ENCODE results near the gene ILDR1.

The ILDR1 gene

GRCh38 chr3:121963608-121964007, 58.4 kb downstream of the ILDR1 start:
- Histone ChIP-seq H3K4me1 (ENCODE audit: insufficient read depth, insufficient read length) (no peaks in the 10 kb centered on the region), H3K27me3 (ENCODE audit: insufficient read depth, insufficient read length) (no peaks in the 10 kb centered on the region), H3K9me3 (ENCODE audit: insufficient read depth, low read length) (no peaks in the 10 kb centered on the region), H3K4me3 (ENCODE audit: insufficient read length, low read depth) (no peak overlapping the region), H3K9ac (ENCODE audit: insufficient read length, low read depth) (no peak overlapping the region), H3K36me3 (ENCODE audit: insufficient read depth, insufficient read length, low read length) (no peaks in the 10 kb centered on the region)
- no peak for TF ChIP-seq ZNF274 (IDR thresholded peaks at IDR 0.05; ENCODE audit: low read depth, low read length)
- TF ChIP-seq YY1 (IDR thresholded peaks at IDR 0.05; ENCODE audit: insufficient read depth, insufficient read length), result no peak
- no peak for TF ChIP-seq SUZ12 (IDR thresholded peaks at IDR 0.05; ENCODE audit: extremely low read depth, insufficient read depth, insufficient read length)
- no peak for DNase-seq (ENCODE audit: low read depth, low spot score)

GRCh38 chr3:121962443-121962842, 59.6 kb downstream of the ILDR1 start:
- no peaks in the 10 kb centered on the region for H3K9me3 ChIP-seq (ENCODE audit: insufficient read depth, low read length)
- H3K4me1 ChIP-seq (ENCODE audit: insufficient read depth, insufficient read length), result no peaks in the 10 kb centered on the region
- no peaks in the 10 kb centered on the region for H3K36me3 ChIP-seq (ENCODE audit: insufficient read depth, insufficient read length, low read length)
- no peak overlapping the region for H3K9ac ChIP-seq (ENCODE audit: insufficient read length, low read depth)
- no peaks in the 10 kb centered on the region for H3K27me3 ChIP-seq (ENCODE audit: insufficient read depth, insufficient read length)
- no peak for DNase-seq (ENCODE audit: low read depth, low spot score)
- H3K4me3 ChIP-seq (ENCODE audit: insufficient read length, low read depth), result no peak overlapping the region
- TF ChIP-seq SUZ12 (IDR thresholded peaks at IDR 0.05; ENCODE audit: extremely low read depth, insufficient read depth, insufficient read length) (no peak), ZNF274 (IDR thresholded peaks at IDR 0.05; ENCODE audit: low read depth, low read length) (no peak), YY1 (IDR thresholded peaks at IDR 0.05; ENCODE audit: insufficient read depth, insufficient read length) (no peak)

GRCh38 chr3:121961283-121961682, 60.8 kb downstream of the ILDR1 start:
- Histone ChIP-seq H3K4me3 (ENCODE audit: insufficient read length, low read depth) (no peak overlapping the region), H3K4me1 (ENCODE audit: insufficient read depth, insufficient read length) (no peaks in the 10 kb centered on the region), H3K9me3 (ENCODE audit: insufficient read depth, low read length) (no peaks in the 10 kb centered on the region), H3K27me3 (ENCODE audit: insufficient read depth, insufficient read length) (no peaks in the 10 kb centered on the region), H3K36me3 (ENCODE audit: insufficient read depth, insufficient read length, low read length) (no peaks in the 10 kb centered on the region), H3K9ac (ENCODE audit: insufficient read length, low read depth) (no peak overlapping the region)
- DNase-seq (ENCODE audit: low read depth, low spot score), result no peak
- TF ChIP-seq SUZ12 (IDR thresholded peaks at IDR 0.05; ENCODE audit: extremely low read depth, insufficient read depth, insufficient read length), result no peak
- no peak for TF ChIP-seq ZNF274 (IDR thresholded peaks at IDR 0.05; ENCODE audit: low read depth, low read length)
- TF ChIP-seq YY1 (IDR thresholded peaks at IDR 0.05; ENCODE audit: insufficient read depth, insufficient read length), result no peak

DNA sequence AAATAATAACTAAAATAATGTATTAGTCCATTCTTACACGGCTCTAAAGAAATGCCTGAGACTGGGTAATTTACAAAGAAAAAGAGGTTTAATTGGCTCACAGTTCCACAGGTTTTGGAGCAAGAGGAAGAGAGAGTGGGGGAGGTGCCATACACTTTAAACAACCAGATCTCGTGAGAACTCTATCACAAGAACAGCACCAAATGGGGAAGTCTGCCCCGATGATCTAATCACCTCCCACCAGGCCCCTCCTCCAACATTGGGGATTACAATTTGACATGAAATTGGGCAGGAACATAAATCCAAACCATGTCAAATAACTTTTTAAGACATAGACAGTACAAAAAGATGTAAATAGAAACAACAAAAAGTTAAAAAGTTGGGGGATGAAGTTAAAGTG, 63.2 kb downstream of the ILDR1 start:
- TF ChIP-seq YY1 (IDR thresholded peaks at IDR 0.05; ENCODE audit: insufficient read depth, insufficient read length) (no peak), ZNF274 (IDR thresholded peaks at IDR 0.05; ENCODE audit: low read depth, low read length) (no peak), SUZ12 (IDR thresholded peaks at IDR 0.05; ENCODE audit: extremely low read depth, insufficient read depth, insufficient read length) (no peak)
- Histone ChIP-seq H3K9ac (ENCODE audit: insufficient read length, low read depth) (no peak overlapping the region), H3K36me3 (ENCODE audit: insufficient read depth, insufficient read length, low read length) (no peaks in the 10 kb centered on the region), H3K4me1 (ENCODE audit: insufficient read depth, insufficient read length) (no peaks in the 10 kb centered on the region), H3K4me3 (ENCODE audit: insufficient read length, low read depth) (no peak overlapping the region), H3K9me3 (ENCODE audit: insufficient read depth, low read length) (no peaks in the 10 kb centered on the region), H3K27me3 (ENCODE audit: insufficient read depth, insufficient read length) (no peaks in the 10 kb centered on the region)
- DNase-seq (ENCODE audit: low read depth, low spot score), result no peak

DNA sequence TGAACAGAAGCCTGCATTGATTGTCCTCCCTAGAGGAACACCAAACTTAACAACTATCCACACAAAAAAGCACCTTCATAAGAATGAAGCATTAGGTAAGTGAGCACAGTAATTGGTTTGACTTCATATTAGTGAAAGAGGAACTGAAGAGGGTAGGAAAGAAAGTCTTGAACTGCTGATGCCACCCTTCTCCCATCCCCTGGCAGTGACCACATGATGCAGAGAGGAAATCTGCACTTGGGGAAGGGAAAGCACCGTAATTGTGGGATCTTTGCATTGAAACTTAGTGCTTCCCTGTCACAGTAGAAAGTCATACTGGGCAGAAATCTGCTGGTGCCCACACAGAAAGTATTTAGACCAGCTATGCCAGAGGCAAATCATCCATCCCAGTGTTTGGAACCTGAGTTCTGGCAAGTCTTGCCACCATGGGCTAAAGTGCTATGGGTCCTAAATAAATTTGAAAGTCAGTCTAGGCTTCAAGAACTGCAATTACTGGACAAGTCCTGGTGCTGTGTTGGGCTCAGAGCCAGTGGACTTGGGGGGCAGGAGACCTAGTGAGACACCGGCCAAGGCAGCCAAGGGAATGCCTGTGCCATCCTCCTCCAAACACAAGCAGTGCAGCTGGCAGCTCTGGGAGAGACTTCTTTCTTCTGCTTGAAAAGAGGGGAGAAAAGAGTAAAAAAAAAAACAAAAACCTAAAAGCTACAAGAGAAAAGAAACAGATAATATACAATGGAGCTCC, 64.2 kb downstream of the ILDR1 start:
- no peaks in the 10 kb centered on the region for H3K9me3 ChIP-seq (ENCODE audit: insufficient read depth, low read length)
- DNase-seq (ENCODE audit: low read depth, low spot score), result no peak
- H3K27me3 ChIP-seq (ENCODE audit: insufficient read depth, insufficient read length), result no peaks in the 10 kb centered on the region
- H3K9ac ChIP-seq (ENCODE audit: insufficient read length, low read depth), result no peak overlapping the region
- no peak overlapping the region for H3K4me3 ChIP-seq (ENCODE audit: insufficient read length, low read depth)
- H3K36me3 ChIP-seq (ENCODE audit: insufficient read depth, insufficient read length, low read length), result no peaks in the 10 kb centered on the region
- H3K4me1 ChIP-seq (ENCODE audit: insufficient read depth, insufficient read length), result no peaks in the 10 kb centered on the region
- no peak for TF ChIP-seq YY1 (IDR thresholded peaks at IDR 0.05; ENCODE audit: insufficient read depth, insufficient read length)
- TF ChIP-seq ZNF274 (IDR thresholded peaks at IDR 0.05; ENCODE audit: low read depth, low read length), result no peak
- TF ChIP-seq SUZ12 (IDR thresholded peaks at IDR 0.05; ENCODE audit: extremely low read depth, insufficient read depth, insufficient read length), result no peak

- no peaks in the 10 kb centered on the region for H3K27me3 ChIP-seq (ENCODE audit: insufficient read depth, insufficient read length)
- H3K36me3 ChIP-seq (ENCODE audit: insufficient read depth, insufficient read length, low read length), result no peaks in the 10 kb centered on the region
- peaks cover 12% of the 10 kb centered on the region for H3K9me3 ChIP-seq (ENCODE audit: insufficient read depth, low read length)
- DNase-seq (ENCODE audit: low read depth, low spot score), result no peak
- H3K4me1 ChIP-seq (ENCODE audit: insufficient read depth, insufficient read length), result no peaks in the 10 kb centered on the region
- no peak overlapping the region for H3K4me3 ChIP-seq (ENCODE audit: insufficient read length, low read depth)
- H3K9ac ChIP-seq (ENCODE audit: insufficient read length, low read depth), result no peak overlapping the region
- TF ChIP-seq YY1 (IDR thresholded peaks at IDR 0.05; ENCODE audit: insufficient read depth, insufficient read length) (no peak), SUZ12 (IDR thresholded peaks at IDR 0.05; ENCODE audit: extremely low read depth, insufficient read depth, insufficient read length) (no peak), ZNF274 (IDR thresholded peaks at IDR 0.05; ENCODE audit: low read depth, low read length) (no peak)
Observed at GRCh38 chr3:121956363-121956762, 65.7 kb downstream of the ILDR1 start.

- no peak for DNase-seq (ENCODE audit: low read depth, low spot score)
- H3K4me3 ChIP-seq (ENCODE audit: insufficient read length, low read depth), result no peak overlapping the region
- H3K27me3 ChIP-seq (ENCODE audit: insufficient read depth, insufficient read length), result no peaks in the 10 kb centered on the region
- peaks cover 12% of the 10 kb centered on the region for H3K9me3 ChIP-seq (ENCODE audit: insufficient read depth, low read length)
- TF ChIP-seq YY1 (IDR thresholded peaks at IDR 0.05; ENCODE audit: insufficient read depth, insufficient read length) (no peak), ZNF274 (IDR thresholded peaks at IDR 0.05; ENCODE audit: low read depth, low read length) (no peak), SUZ12 (IDR thresholded peaks at IDR 0.05; ENCODE audit: extremely low read depth, insufficient read depth, insufficient read length) (no peak)
- H3K4me1 ChIP-seq (ENCODE audit: insufficient read depth, insufficient read length), result no peaks in the 10 kb centered on the region
- H3K9ac ChIP-seq (ENCODE audit: insufficient read length, low read depth), result no peak overlapping the region
- H3K36me3 ChIP-seq (ENCODE audit: insufficient read depth, insufficient read length, low read length), result no peaks in the 10 kb centered on the region
Observed at GRCh38 chr3:121951291-121951919, 70.6 kb downstream of the ILDR1 start.
